ENCODE data around the gene CHST12. TPM values are rescaled to one million over a fixed set of nuclear protein-coding genes. Genes with fewer than 3 reads are reported as not detected.

Gene CHST12
- total and polyA plus RNA-seq, 2 donors (not counting 1 experiment from before 2014, with no cell fraction given), result 25.4 to 27.1 TPM

DNA sequence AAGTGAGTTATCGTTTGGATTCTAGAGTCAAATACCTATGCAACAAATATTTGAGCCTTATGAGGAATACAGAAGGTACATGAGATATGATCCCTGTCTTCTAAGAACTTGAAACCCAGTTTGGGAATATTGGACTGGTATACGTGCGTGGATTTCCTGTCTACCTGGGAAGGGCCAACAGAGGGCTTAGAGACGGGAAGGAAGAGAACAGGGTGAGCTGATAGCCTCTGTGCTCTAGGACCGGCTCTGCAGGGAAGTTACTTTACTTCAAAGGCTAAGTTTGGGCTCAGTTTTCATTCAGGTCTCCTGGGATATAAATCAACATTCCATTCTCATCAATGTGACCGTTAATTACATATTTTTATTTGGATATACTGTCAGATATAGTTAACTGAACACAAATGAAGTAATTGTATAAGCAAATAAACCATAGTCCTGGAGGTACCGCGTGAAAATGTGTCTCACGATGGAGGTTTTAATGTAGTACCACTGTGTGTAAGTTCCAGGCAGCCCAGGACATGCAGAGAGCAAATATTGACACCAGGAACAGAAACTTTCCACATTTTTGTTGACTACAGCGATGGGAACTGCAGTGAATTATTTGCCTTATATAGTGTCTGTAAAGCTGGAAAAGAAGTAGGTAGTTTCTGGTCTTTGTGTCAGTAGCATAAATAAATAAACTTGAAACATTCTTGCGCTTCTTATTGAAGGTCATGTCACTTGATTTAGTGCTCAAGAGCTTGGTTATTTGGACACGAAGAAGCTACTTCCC lies 8.6 kb downstream of the CHST12 start:
- WGBS (ENCODE audit: insufficient coverage), result 90% methylated on average over 6 of the region's 12 CpGs
- ATAC-seq (ENCODE audit: low read depth) (no peak), DNase-seq (no peak)
- Histone ChIP-seq H4K20me1 (ENCODE audit: control insufficient read depth, insufficient read depth, low read length, poor library complexity, severe bottlenecking) (peaks cover 9% of the 10 kb centered on the region), H3K27ac (ENCODE audit: low read length in 2 of 2) (no peak overlapping the region), H3K79me2 (ENCODE audit: control insufficient read depth, insufficient read depth, low read length) (peaks cover 71% of the 10 kb centered on the region), H3K27me3 (replicated peaks in 1 of 4; ENCODE audit: control extremely low read depth in 1 of 4, control insufficient read depth in 3 of 4, insufficient read depth in 4 of 4, low read length in 3 of 4) (no peaks in the 10 kb centered on the region), H3K4me1 (ENCODE audit: control insufficient read depth in 2 of 2, insufficient read depth in 2 of 2, low read length in 2 of 2) (peaks cover 18 to 38% of the 10 kb centered on the region in 2 donors), H3K4me2 (replicated peaks; ENCODE audit: low read depth, low read length, poor library complexity, severe bottlenecking) (no peak overlapping the region), H3K9ac (ENCODE audit: low read length) (no peak overlapping the region), H3K4me3 (ENCODE audit: control extremely low read depth in 1 of 5, extremely low read depth in 1 of 5, insufficient read depth in 1 of 5, low read depth in 2 of 5, low read length in 4 of 5) (no peak overlapping the region), H3K9me3 (ENCODE audit: control extremely low read depth in 1 of 3, control insufficient read depth in 2 of 3, insufficient read depth in 1 of 3, low read length in 2 of 3) (no peaks in the 10 kb centered on the region), H3K36me3 (replicated peaks in 1 of 2; ENCODE audit: control extremely low read depth in 1 of 2, control insufficient read depth in 1 of 2, extremely low read depth in 1 of 2, insufficient read depth in 2 of 2, low read length in 1 of 2) (no peaks in the 10 kb centered on the region), H2AFZ (ENCODE audit: insufficient read depth, low read depth, low read length, poor library complexity, severe bottlenecking) (no peak overlapping the region)
- Mint-ChIP-seq H3K9me3 (ENCODE audit: insufficient read depth) (no peaks in the 10 kb centered on the region), H3K4me1 (peaks cover 46% of the 10 kb centered on the region), H3K27ac (no peak overlapping the region), H3K27me3 (no peaks in the 10 kb centered on the region), H3K4me3 (no peak overlapping the region)
- POLR2A ChIA-PET, result interaction anchor here (0.6 kb wide), 1 partner anchor 9 kb away, joined by 5 read pairs; no protein-coding TSS in a partner anchor
- TF ChIP-seq EZH2 (IDR thresholded peaks at IDR 0.05; ENCODE audit: borderline replicate concordance, insufficient read depth, low read depth, low read length, poor library complexity, severe bottlenecking) (no peak), CTCF (IDR thresholded peaks at IDR 0.05) (no peak)
- CTCF ChIA-PET, result interaction anchor here (0.7 to 1.2 kb wide), 4 partner anchors 20 to 64 kb away, joined by 3 read pairs; no protein-coding TSS in a partner anchor
- intact Hi-C loops (cut with micrococcal nuclease), result no loop called here

DNA sequence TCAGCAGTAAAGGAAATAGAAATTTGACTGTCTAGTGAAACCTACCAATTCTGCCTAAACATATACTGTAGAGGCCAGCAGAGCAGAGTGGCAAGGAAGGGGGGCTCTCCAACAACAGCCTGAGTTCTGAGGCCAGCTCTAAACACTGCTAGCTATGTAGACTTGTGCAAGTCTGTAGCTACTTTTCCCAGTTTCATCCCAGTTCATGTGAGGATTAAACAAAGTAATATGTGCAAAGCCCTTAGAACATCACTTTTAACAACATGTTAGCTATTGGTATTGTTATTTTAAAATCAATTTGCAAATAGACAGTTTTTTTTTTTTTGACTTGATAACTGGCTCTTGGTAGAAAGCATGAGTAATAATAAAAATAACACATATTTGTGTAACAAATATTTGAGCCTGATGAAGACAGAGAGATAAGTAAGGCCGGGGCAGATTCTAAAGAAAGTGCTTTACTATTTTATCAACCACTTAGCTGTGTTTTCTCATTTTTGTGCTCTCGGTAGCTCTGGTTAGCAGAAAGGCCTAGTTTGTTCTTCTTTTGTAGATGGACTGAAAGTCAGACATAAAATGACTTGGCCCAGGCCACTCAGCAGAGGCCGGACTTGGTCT lies 9.3 kb downstream of the CHST12 start:
- ATAC-seq (ENCODE audit: low read depth), result no peak
- H3K27me3 Mint-ChIP-seq, result no peaks in the 10 kb centered on the region
- intact Hi-C loops (cut with micrococcal nuclease), result no loop called here
- no CpG with 5 or more reads among the region's 3 CpGs for WGBS (ENCODE audit: insufficient coverage)
- no peak for TF ChIP-seq EZH2 (IDR thresholded peaks at IDR 0.05; ENCODE audit: borderline replicate concordance, insufficient read depth, low read depth, low read length, poor library complexity, severe bottlenecking)
- TF ChIP-seq CTCF (IDR thresholded peaks at IDR 0.05), result no peak
- Histone ChIP-seq H3K9ac (ENCODE audit: low read length) (no peak overlapping the region), H3K4me1 (ENCODE audit: control insufficient read depth in 2 of 2, insufficient read depth in 2 of 2, low read length in 2 of 2) (peaks cover 13 to 32% of the 10 kb centered on the region in 2 donors), H3K4me3 (ENCODE audit: control extremely low read depth in 1 of 5, extremely low read depth in 1 of 5, insufficient read depth in 1 of 5, low read depth in 2 of 5, low read length in 4 of 5) (no peak overlapping the region), H3K36me3 (replicated peaks in 1 of 2; ENCODE audit: control extremely low read depth in 1 of 2, control insufficient read depth in 1 of 2, extremely low read depth in 1 of 2, insufficient read depth in 2 of 2, low read length in 1 of 2) (no peaks in the 10 kb centered on the region), H3K9me3 (ENCODE audit: control extremely low read depth in 1 of 3, control insufficient read depth in 2 of 3, insufficient read depth in 1 of 3, low read length in 2 of 3) (no peaks in the 10 kb centered on the region), H3K79me2 (ENCODE audit: control insufficient read depth, insufficient read depth, low read length) (peaks cover 77% of the 10 kb centered on the region), H3K4me2 (replicated peaks; ENCODE audit: low read depth, low read length, poor library complexity, severe bottlenecking) (no peak overlapping the region), H3K27ac (ENCODE audit: low read length in 2 of 2) (no peak overlapping the region), H4K20me1 (ENCODE audit: control insufficient read depth, insufficient read depth, low read length, poor library complexity, severe bottlenecking) (peaks cover 9% of the 10 kb centered on the region), H2AFZ (ENCODE audit: insufficient read depth, low read depth, low read length, poor library complexity, severe bottlenecking) (no peak overlapping the region), H3K27me3 (replicated peaks in 1 of 4; ENCODE audit: control extremely low read depth in 1 of 4, control insufficient read depth in 3 of 4, insufficient read depth in 4 of 4, low read length in 3 of 4) (no peaks in the 10 kb centered on the region)
- H3K27ac Mint-ChIP-seq, result no peak overlapping the region
- POLR2A ChIA-PET, result interaction anchor here (0.6 kb wide), 1 partner anchor 8 kb away, joined by 5 read pairs; no protein-coding TSS in a partner anchor
- no peak for DNase-seq
- H3K4me3 Mint-ChIP-seq, result no peak overlapping the region
- H3K4me1 Mint-ChIP-seq, result peaks cover 47% of the 10 kb centered on the region
- CTCF ChIA-PET, result interaction anchor here (0.6 to 1.2 kb wide), 5 partner anchors 19 to 65 kb away, joined by 3 read pairs; no protein-coding TSS in a partner anchor
- H3K9me3 Mint-ChIP-seq (ENCODE audit: insufficient read depth), result no peaks in the 10 kb centered on the region
